Measurements from ENCODE around the gene DNAH6. TPM values are rescaled to one million over a fixed set of nuclear protein-coding genes. Genes with fewer than 3 reads are reported as not detected.

DNAH6 gene
- total RNA-seq, 1 experiment from 2014 or later: 1.6 TPM

GRCh38 chr2:84847326-84848050, 331.2 kb downstream of the DNAH6 start:
- peaks cover 0 to 3% of the 10 kb centered on the region in 2 experiments; a peak in 1 of 4 replicates for H3K4me1 ChIP-seq (ENCODE audit: control insufficient read depth in 1 of 2, insufficient read depth in 2 of 2, low read length in 2 of 2)
- POLR2A ChIA-PET: no interaction called here
- no peaks in the 10 kb centered on the region for H3K9me3 ChIP-seq (ENCODE audit: control insufficient read depth in 1 of 2, insufficient read depth in 1 of 2, low read depth in 1 of 2, low read length in 2 of 2)
- no peaks in the 10 kb centered on the region; the same call in 1 of the 2 replicates for H3K9me2 ChIP-seq (ENCODE audit: insufficient read depth)
- no peak for ATAC-seq
- no peak for TF ChIP-seq ELF1 (IDR thresholded peaks at IDR 0.05; ENCODE audit: borderline replicate concordance, low read depth)
- TF ChIP-seq SRF (IDR thresholded peaks at IDR 0.05; ENCODE audit: low read depth): no peak
- TF ChIP-seq POLR2AphosphoS5 (IDR thresholded peaks at IDR 0.05; ENCODE audit: low read depth, low read length): no peak
- no peak for TF ChIP-seq CBX3 (IDR thresholded peaks at IDR 0.05; ENCODE audit: low read depth)
- TF ChIP-seq EZH2 (IDR thresholded peaks at IDR 0.05): no peak
- TF ChIP-seq RAD21 (IDR thresholded peaks at IDR 0.05; ENCODE audit: low read depth): no peak
- no peak for TF ChIP-seq ZNF274 (IDR thresholded peaks at IDR 0.05; ENCODE audit: low read depth, low read length)
- TF ChIP-seq ATF3 (IDR thresholded peaks at IDR 0.05): no peak
- TF ChIP-seq POLR2A (IDR thresholded peaks at IDR 0.05; ENCODE audit: borderline replicate concordance, extremely low read depth, insufficient read depth, insufficient read length): no peak
- no peak for TF ChIP-seq MAX (IDR thresholded peaks at IDR 0.05)
- TF ChIP-seq SIN3A (IDR thresholded peaks at IDR 0.05; ENCODE audit: low read depth): no peak
- TF ChIP-seq TCF7L2 (IDR thresholded peaks at IDR 0.05; ENCODE audit: borderline replicate concordance, extremely low read depth, insufficient read depth, insufficient read length): no peak
- H3K4me3 ChIP-seq (replicated peaks in 1 of 2; ENCODE audit: low read depth in 1 of 2, low read length in 2 of 2): no peak overlapping the region
- no peak for DNase-seq (ENCODE audit: low read depth, low spot score)
- RAD21 ChIA-PET (ENCODE audit: low non-redundant PET in 1 of 2, low total read pairs in 2 of 2, uncharacterized antibody in 2 of 2, unreplicated experiment in 2 of 2): no interaction called here
- no peaks in the 10 kb centered on the region for H4K20me1 ChIP-seq (ENCODE audit: insufficient read depth)
- H3K4me2 ChIP-seq (ENCODE audit: low read length): no peak overlapping the region
- H3K9ac ChIP-seq (ENCODE audit: low read length): no peak overlapping the region
- H3K27ac ChIP-seq (ENCODE audit: low read depth, low read length): no peak overlapping the region
- intact Hi-C loops (cut with micrococcal nuclease): no loop called here
- no TSS peak for BruUV-seq (replicated peaks)
- CTCF ChIA-PET: no interaction called here
- no peak overlapping the region for H2AFZ ChIP-seq (ENCODE audit: low read depth, low read length, poor library complexity, severe bottlenecking)
- no peaks in the 10 kb centered on the region for H3K79me2 ChIP-seq (ENCODE audit: insufficient read depth, low read length)
- H3K36me3 ChIP-seq (ENCODE audit: control insufficient read depth in 1 of 2, insufficient read depth in 2 of 2, low read length in 2 of 2): no peaks in the 10 kb centered on the region
- no peaks in the 10 kb centered on the region for H3K27me3 ChIP-seq (ENCODE audit: insufficient read depth, low read length)
